ENCODE results near the gene NPHP4. TPM values are rescaled to one million over a fixed set of nuclear protein-coding genes. Genes with fewer than 3 reads are reported as not detected.

NPHP4 gene
- polyA plus RNA-seq, 3 donors: 0.39 to 13.7 (median 1.2) TPM

GRCh38 chr1:5859766-5860165 is 132.5 kb downstream of the NPHP4 start:
- peaks cover 2% of the 10 kb centered on the region for H3K4me1 Mint-ChIP-seq
- H3K4me3 ChIP-seq (replicated peaks in 1 of 3; ENCODE audit: low read depth in 2 of 3, low read length in 3 of 3): no peak overlapping the region
- H3K36me3 ChIP-seq (replicated peaks in 1 of 2; ENCODE audit: control insufficient read depth in 1 of 2, insufficient read depth in 2 of 2, low read length in 2 of 2): peaks cover 2 to 8% of the 10 kb centered on the region in 2 donors
- H3K27ac Mint-ChIP-seq: no peak overlapping the region
- H3K4me3 Mint-ChIP-seq: no peak overlapping the region
- intact Hi-C loops (cut with micrococcal nuclease): no loop called here
- DNase-seq: no peak
- H3K36me3 Mint-ChIP-seq: peaks cover 1 to 11% of the 10 kb centered on the region in 2 donors
- no peaks in the 10 kb centered on the region for H3K9me3 Mint-ChIP-seq
- TF ChIP-seq CTCF (IDR thresholded peaks at IDR 0.05): no peak
- no peaks in the 10 kb centered on the region for H3K9me3 ChIP-seq (replicated peaks in 1 of 2; ENCODE audit: control insufficient read depth in 1 of 2, insufficient read depth in 1 of 2, low read length in 2 of 2)
- H3K27me3 Mint-ChIP-seq (ENCODE audit: low read depth in 3 of 3): peaks cover 0 to 7% (median 5%) of the 10 kb centered on the region in 3 donors
- H4K20me1 ChIP-seq (ENCODE audit: insufficient read depth, low read length): no peaks in the 10 kb centered on the region
- no peaks in the 10 kb centered on the region for H3K79me2 ChIP-seq (ENCODE audit: insufficient read depth, low read length)
- H3K4me2 ChIP-seq (replicated peaks; ENCODE audit: extremely low read depth, low read length, poor library complexity, severe bottlenecking): no peak overlapping the region
- no peak overlapping the region for H3K9ac ChIP-seq (ENCODE audit: insufficient read depth, low read length, poor library complexity, severe bottlenecking)
- no peak overlapping the region for H3K27ac ChIP-seq (ENCODE audit: low read depth in 1 of 2, low read length in 2 of 2)
- H2AFZ ChIP-seq (ENCODE audit: insufficient read depth, low read depth, low read length, poor library complexity, severe bottlenecking): no peak overlapping the region
- H3K27me3 ChIP-seq (ENCODE audit: control insufficient read depth in 2 of 2, insufficient read depth in 2 of 2, low read length in 2 of 2): no peaks in the 10 kb centered on the region
- WGBS (ENCODE audit: insufficient coverage): 95% methylated on average over 9 of the region's 16 CpGs
- H3K4me1 ChIP-seq (ENCODE audit: control insufficient read depth in 1 of 2, insufficient read depth in 2 of 2, low read length in 2 of 2): no peaks in the 10 kb centered on the region

- Histone ChIP-seq H3K27ac (ENCODE audit: low read depth in 1 of 2, low read length in 2 of 2) (no peak overlapping the region), H3K36me3 (replicated peaks in 1 of 2; ENCODE audit: control insufficient read depth in 1 of 2, insufficient read depth in 2 of 2, low read length in 2 of 2) (peaks cover 2 to 8% of the 10 kb centered on the region in 2 donors), H3K4me3 (replicated peaks in 1 of 3; ENCODE audit: low read depth in 2 of 3, low read length in 3 of 3) (no peak overlapping the region), H2AFZ (ENCODE audit: insufficient read depth, low read depth, low read length, poor library complexity, severe bottlenecking) (no peak overlapping the region), H3K9ac (ENCODE audit: insufficient read depth, low read length, poor library complexity, severe bottlenecking) (no peak overlapping the region), H3K4me2 (replicated peaks; ENCODE audit: extremely low read depth, low read length, poor library complexity, severe bottlenecking) (no peak overlapping the region), H3K79me2 (ENCODE audit: insufficient read depth, low read length) (no peaks in the 10 kb centered on the region), H3K27me3 (ENCODE audit: control insufficient read depth in 2 of 2, insufficient read depth in 2 of 2, low read length in 2 of 2) (no peaks in the 10 kb centered on the region), H4K20me1 (ENCODE audit: insufficient read depth, low read length) (no peaks in the 10 kb centered on the region), H3K9me3 (replicated peaks in 1 of 2; ENCODE audit: control insufficient read depth in 1 of 2, insufficient read depth in 1 of 2, low read length in 2 of 2) (no peaks in the 10 kb centered on the region), H3K4me1 (ENCODE audit: control insufficient read depth in 1 of 2, insufficient read depth in 2 of 2, low read length in 2 of 2) (no peaks in the 10 kb centered on the region)
- peaks cover 2% of the 10 kb centered on the region for H3K4me1 Mint-ChIP-seq
- no peak for TF ChIP-seq CTCF (IDR thresholded peaks at IDR 0.05)
- H3K9me3 Mint-ChIP-seq: no peaks in the 10 kb centered on the region
- H3K4me3 Mint-ChIP-seq: no peak overlapping the region
- peaks cover 1 to 7% of the 10 kb centered on the region in 2 donors for H3K36me3 Mint-ChIP-seq
- WGBS (ENCODE audit: insufficient coverage): 91% methylated on average over 25 of the region's 25 CpGs
- intact Hi-C loops (cut with micrococcal nuclease): no loop called here
- H3K27me3 Mint-ChIP-seq (ENCODE audit: low read depth in 3 of 3): peaks cover 0 to 7% (median 5%) of the 10 kb centered on the region in 3 donors
- DNase-seq: no peak
- H3K27ac Mint-ChIP-seq: no peak overlapping the region
Observed at GRCh38 chr1:5858844-5859407, 133.3 kb downstream of the NPHP4 start.
